DND-41 (cell line): ENCODE measurements around the gene OSBPL8.

Experiments
- EZH2 ChIP-seq: IDR thresholded peaks from 3 replicates; pipeline ENCODE4 v1.6.1; 2012; ENCODE audit warnings: borderline replicate concordance, low read depth, mild to moderate bottlenecking, moderate library complexity, low read length, inconsistent platforms; ENCODE audit not compliant: severe bottlenecking
- TF ChIP-seq, protein P1 (sequence below): IDR thresholded peaks from 2 replicates; pipeline ENCODE4 v1.5.1; 2012; ENCODE audit warnings: borderline replicate concordance, low read length, moderate library complexity, mild to moderate bottlenecking; ENCODE audit not compliant: poor library complexity, severe bottlenecking; ENCODE audit errors: extremely low read depth

DNA sequence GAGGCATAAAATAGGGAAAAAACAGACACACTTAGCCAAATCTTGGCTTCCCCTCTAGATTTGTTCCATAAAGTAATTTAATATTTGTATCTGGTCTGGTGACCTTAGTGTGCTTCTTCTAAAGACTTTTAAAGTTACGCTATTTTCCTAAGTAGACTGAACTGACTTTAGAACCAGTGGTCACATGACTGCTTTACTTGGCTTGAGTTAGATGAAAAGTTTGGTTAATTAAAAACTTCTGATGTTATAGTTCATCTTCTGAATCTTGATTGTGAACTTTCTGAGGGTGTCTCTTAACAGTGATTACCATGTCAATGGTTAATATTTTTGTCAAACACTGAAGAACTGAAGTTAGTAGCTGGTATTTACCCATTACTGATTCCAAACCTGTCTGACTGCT, 214.0 kb downstream of the OSBPL8 start:
- TF ChIP-seq, protein P1, sequence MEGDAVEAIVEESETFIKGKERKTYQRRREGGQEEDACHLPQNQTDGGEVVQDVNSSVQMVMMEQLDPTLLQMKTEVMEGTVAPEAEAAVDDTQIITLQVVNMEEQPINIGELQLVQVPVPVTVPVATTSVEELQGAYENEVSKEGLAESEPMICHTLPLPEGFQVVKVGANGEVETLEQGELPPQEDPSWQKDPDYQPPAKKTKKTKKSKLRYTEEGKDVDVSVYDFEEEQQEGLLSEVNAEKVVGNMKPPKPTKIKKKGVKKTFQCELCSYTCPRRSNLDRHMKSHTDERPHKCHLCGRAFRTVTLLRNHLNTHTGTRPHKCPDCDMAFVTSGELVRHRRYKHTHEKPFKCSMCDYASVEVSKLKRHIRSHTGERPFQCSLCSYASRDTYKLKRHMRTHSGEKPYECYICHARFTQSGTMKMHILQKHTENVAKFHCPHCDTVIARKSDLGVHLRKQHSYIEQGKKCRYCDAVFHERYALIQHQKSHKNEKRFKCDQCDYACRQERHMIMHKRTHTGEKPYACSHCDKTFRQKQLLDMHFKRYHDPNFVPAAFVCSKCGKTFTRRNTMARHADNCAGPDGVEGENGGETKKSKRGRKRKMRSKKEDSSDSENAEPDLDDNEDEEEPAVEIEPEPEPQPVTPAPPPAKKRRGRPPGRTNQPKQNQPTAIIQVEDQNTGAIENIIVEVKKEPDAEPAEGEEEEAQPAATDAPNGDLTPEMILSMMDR = no peak
- no peak for TF ChIP-seq EZH2
